AG09319 (cell line): ENCODE results near the gene SPATA2.

ENCODE experiments used
- DNase-seq: peaks from one replicate; pipeline ENCODE4 v3.0.0-alpha.2; 2010; ENCODE audit warnings: low read depth; ENCODE audit errors: extremely low read depth
- TF ChIP-seq, protein P1 (sequence below): IDR thresholded peaks from 2 replicates; pipeline ENCODE4 v1.5.1; 2011; ENCODE audit warnings: low read depth, mild to moderate bottlenecking, inconsistent platforms, low read length, moderate library complexity

Gene SPATA2

DNA sequence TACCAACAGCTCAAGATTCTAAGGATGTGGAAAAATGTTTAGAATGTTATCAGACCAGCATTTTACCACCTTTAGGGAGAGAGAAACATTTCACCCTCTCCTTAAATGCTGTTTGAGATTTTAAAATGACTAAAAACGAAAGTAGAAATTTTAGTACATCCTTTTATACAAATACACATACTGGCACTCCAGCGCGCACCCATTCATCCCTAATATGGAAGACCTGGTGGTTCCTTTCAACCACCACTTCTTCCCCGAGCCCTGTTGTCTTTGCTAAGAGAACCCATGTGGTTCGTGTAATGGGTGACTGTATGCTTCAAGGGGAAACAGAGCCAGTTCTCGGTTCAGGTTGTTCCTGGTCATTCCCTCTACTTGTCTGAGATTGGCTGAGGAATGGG is 21.3 kb downstream of the SPATA2 start:
- no peak for DNase-seq

DNA sequence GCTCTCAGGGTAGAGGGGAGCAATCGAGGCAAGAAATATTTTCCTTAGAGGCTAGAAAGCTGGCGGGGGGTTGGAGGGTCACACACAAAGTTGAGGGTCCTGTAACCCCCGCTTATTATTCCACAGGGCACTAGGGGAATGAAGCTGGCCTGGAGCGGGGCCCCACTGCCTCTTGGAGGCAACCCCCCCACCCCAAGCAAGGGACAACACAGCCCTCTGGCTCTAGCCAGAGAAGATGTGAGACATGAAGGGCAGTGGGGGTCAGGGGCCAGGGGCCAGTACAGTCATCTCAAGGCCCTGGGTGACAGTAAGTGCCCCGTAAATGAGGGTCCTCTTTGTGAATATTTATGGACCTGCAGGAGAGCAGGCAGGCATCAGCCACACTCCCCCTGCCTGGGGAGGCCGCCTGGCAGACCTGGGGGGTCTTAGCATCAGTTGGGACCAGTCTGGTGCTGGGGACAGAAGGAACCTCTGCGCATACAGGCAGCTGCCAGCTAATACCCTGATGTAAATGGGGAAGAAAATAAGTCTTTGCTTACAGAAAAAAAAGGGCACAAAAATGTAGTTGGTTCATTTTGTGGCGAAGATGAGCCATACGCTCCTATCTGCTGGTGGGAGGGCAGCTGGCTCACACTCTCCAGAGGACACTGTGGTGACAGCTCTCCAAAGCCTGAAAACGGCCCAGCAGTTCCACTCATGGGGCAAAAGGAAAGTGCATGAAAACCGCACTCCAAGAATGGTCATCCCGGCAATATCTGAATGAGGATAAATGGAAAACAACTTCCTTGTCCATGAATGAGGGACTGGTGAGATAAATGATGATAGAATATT is 21.9 kb downstream of the SPATA2 start:
- DNase-seq, result no peak
- TF ChIP-seq, protein P1, sequence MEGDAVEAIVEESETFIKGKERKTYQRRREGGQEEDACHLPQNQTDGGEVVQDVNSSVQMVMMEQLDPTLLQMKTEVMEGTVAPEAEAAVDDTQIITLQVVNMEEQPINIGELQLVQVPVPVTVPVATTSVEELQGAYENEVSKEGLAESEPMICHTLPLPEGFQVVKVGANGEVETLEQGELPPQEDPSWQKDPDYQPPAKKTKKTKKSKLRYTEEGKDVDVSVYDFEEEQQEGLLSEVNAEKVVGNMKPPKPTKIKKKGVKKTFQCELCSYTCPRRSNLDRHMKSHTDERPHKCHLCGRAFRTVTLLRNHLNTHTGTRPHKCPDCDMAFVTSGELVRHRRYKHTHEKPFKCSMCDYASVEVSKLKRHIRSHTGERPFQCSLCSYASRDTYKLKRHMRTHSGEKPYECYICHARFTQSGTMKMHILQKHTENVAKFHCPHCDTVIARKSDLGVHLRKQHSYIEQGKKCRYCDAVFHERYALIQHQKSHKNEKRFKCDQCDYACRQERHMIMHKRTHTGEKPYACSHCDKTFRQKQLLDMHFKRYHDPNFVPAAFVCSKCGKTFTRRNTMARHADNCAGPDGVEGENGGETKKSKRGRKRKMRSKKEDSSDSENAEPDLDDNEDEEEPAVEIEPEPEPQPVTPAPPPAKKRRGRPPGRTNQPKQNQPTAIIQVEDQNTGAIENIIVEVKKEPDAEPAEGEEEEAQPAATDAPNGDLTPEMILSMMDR, result no peak

More for the DNA sequence above, 21.3 kb downstream of the SPATA2 start:
- TF ChIP-seq, protein P1, result no peak

DNA sequence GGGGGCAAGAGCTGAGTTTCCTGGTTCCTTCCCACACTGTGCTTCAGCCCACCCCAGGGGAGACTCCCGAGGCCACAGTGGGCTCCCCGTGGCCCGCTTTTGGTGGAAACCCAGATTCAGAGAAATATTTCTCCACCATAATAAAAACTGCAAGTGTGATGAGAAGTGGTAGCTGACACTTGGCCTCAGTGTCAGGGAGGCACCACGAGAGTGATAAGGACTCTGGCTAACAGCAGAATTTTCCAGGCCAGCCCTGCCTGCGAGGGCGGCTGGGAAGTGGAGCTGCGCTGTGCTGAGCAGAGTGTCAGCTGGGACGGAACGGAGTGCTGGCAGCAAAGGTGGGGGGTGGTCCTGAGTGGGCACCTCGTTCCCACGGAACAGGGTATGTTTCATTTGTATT is 22.5 kb downstream of the SPATA2 start:
- TF ChIP-seq, protein P1, result no peak
- DNase-seq, result no peak

DNA sequence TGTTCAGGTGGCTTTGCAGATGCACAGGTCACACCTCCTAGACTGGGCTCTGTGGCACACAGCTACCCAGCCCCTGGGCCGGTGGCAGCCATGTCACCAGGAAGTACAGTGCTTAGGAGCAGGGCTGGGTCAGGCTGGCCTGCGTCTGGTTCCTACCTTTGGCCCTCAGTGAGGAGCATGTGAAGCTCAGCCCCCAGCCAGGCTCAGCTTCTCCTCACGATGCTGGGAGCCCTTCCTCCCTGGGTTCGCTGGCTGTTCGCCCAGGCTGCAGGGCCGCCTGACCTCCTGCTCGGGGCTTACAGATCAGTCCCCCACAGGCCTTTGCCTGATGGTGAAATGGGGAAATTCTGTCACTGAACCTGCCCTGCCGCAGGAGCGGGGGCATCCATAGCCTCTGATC is 23.1 kb downstream of the SPATA2 start:
- DNase-seq, result no peak
- TF ChIP-seq, protein P1, result no peak

DNA sequence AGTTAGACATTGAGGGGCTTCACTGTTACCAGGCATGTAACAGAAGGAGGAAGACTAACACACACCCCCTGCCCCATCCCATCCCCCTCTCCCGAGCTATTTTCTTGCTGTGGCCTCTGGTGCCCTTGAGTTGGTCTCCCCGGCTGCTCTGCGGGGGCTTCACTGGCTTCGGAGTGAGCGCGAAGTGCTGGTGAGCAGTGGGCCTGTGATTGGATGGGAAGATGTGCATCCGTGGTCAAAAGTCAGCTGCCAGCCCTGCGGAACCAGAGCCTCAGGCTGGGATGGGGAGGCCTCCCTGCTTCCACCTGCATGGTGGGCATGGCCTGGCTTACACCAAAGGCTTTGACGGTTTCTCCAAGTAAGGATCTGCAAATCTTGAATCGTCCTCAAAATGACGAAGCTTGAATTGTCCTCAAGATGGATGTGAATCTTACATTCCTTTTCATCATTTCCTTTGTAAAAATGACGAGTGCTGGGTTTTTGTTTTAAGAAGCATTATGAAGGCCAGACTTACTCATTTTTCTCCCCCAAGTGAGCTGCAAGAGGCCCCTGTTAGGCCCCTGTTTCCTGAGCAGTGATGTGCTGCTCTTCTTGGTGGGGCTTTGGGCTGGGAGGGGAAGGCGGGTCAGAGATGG is 23.7 kb downstream of the SPATA2 start:
- DNase-seq, result no peak
- TF ChIP-seq, protein P1, result no peak

DNA sequence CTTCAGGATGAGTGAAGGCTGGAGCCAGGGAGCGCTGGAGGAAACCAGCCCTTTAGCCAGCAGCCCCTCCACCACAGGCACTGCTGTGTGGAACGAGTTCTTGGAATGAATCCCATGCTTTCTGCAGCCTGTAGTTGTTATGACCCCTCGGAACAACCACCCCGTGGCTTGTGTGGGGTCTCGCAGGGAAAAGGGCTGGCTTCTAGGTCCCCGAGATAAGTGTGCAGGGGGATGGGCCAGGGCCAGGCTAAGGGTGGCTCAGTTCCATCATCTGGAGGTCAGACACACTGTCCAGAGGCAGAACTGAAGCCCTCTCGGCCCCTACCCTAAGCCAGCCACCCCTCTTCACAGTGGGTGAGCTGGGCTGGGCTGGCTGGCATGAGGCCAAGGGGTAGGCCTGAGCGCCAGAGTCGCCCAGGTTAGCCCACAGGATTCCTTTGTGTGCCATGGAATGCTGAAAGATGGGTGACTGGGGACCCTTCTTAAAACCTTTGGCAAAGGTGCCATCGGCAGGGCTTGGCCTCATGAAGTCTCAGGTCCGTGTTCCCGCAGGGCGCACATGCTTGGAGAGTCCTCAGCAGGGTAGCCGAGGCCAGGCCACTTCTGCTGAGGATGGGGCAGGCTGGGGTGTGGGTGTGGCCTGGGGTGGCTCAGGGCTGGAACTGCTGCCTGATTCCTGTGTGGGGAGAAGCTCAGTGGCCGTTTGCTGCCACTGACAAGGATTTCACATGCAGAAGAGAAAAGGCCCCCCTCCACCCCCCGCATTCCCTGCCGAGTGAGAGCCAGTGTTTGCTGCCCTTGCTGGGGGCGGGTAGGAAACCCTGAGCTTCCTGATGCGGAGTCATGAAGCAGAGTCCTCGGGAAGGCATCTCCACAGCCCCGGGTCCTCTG is 24.6 kb downstream of the SPATA2 start:
- TF ChIP-seq, protein P1, result no peak
- no peak for DNase-seq

DNA sequence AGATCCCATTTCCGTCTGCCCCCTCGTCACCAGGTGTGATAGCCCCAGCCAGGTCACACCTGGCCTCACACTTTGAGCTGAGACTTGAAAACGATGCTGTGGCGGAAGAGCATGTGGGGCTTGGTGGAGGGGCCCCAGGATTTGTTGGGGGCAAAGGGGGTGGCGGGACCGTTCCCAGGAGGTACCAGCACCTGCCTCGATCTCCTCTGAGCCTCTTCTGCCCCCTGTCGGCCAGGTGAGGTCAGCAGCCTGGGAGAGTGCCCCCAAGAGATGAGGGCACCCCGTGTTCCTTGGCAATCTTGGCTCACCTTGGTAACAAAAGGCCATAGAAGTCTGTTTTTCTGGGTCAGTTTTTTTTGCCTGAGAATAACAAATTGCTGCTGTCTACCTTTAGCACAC is 25.4 kb downstream of the SPATA2 start:
- TF ChIP-seq, protein P1, result no peak; the same call in 1 of the 2 replicates
- DNase-seq, result no peak
